Smooth muscle cell (in vitro differentiated cells): Measurements from ENCODE around the gene ZBED5. TPM values are rescaled to one million over a fixed set of nuclear protein-coding genes. Genes with fewer than 3 reads are reported as not detected.

Source experiments
- DNase-seq: peaks from one replicate; lab custom pipeline; 2025; ENCODE audit not compliant: unreplicated experiment; lab: John Stamatoyannopoulos, UW
- H2AFZ ChIP-seq: fragments of 200-600 bp; sonication (generic); 2 replicates; pipeline ENCODE4 v1.6.0; 2016; ENCODE audit warnings: antibody characterized with exemption, low read depth, mild to moderate bottlenecking
- H3F3A ChIP-seq: fragments of 200-600 bp; sonication (generic); 2 replicates; pipeline ENCODE4 v1.6.0; 2017; ENCODE audit warnings: antibody characterized with exemption, low read depth
- H3K27ac ChIP-seq: fragments of 200-600 bp; sonication (generic); 2 replicates; pipeline ENCODE4 v1.5.1; 2016; ENCODE audit warnings: low read depth, mild to moderate bottlenecking
- H3K27me3 ChIP-seq: fragments of 200-600 bp; sonication (generic); 2 replicates; pipeline ENCODE4 v1.6.1; 2016; ENCODE audit warnings: low read depth, mild to moderate bottlenecking
- H3K36me3 ChIP-seq: fragments of 200-600 bp; sonication (generic); 2 replicates; pipeline ENCODE4 v1.5.1; 2016; ENCODE audit warnings: low read depth
- H3K4me1 ChIP-seq: fragments of 200-600 bp; sonication (generic); 2 replicates; pipeline ENCODE4 v1.5.1; 2016; ENCODE audit warnings: low read depth
- H3K4me2 ChIP-seq: fragments of 200-600 bp; sonication (generic); 2 replicates; pipeline ENCODE4 v1.6.0; 2016; ENCODE audit warnings: mild to moderate bottlenecking
- H3K4me3 ChIP-seq: fragments of 200-600 bp; sonication (generic); 2 replicates; pipeline ENCODE4 v1.5.1; 2016; ENCODE audit warnings: mild to moderate bottlenecking
- H3K79me2 ChIP-seq: fragments of 200-600 bp; sonication (generic); 2 replicates; pipeline ENCODE4 v1.6.0; 2016; ENCODE audit warnings: low read depth, mild to moderate bottlenecking
- H3K9ac ChIP-seq: fragments of 200-600 bp; sonication (generic); 2 replicates; pipeline ENCODE4 v1.6.0; 2016; ENCODE audit warnings: low read depth
- H3K9me3 ChIP-seq: fragments of 200-600 bp; sonication (generic); replicated peaks from 2 replicates; pipeline ENCODE4 v1.5.1; 2016; ENCODE audit warnings: low read depth
- H4K20me1 ChIP-seq: fragments of 200-600 bp; sonication (generic); 2 replicates; pipeline ENCODE4 v1.6.0; 2016; ENCODE audit warnings: low read depth
- WGBS: methylation state at CpG from one replicate; pipeline ENCODE4 v1.1.7; 2016; ENCODE audit warnings: low lambda C conversion rate; 5-methylcytosine and 5-hydroxymethylcytosine counted together
- polyA plus RNA-seq: library from polyadenylated mRNA; unstranded; fragments of >200 nt; fragmentation: Nextera tagmentation; extraction: Ambion mirVana; gene quantifications from 2 replicates; pipeline ENCODE4 v1.2.1, GENCODE V29; 2016
- total RNA-seq: library from RNA; depleted of rRNA; stranded (reverse); fragments of >200 nt; gene quantifications from 2 replicates; pipeline ENCODE4 v1.2.3, GENCODE V29; 2014
- TF ChIP-seq, protein P1 (sequence below): fragments of 200-600 bp; sonication (generic); IDR thresholded peaks from 2 replicates; pipeline ENCODE4 v1.5.1; 2017; ENCODE audit warnings: borderline replicate concordance, mild to moderate bottlenecking, antibody characterized with exemption; ENCODE audit not compliant: insufficient read depth, poor library complexity, severe bottlenecking

ZBED5 gene
- total and polyA plus RNA-seq, 2 experiments from 2014 or later: 22.6 to 30.6 TPM

- TF ChIP-seq, protein P1, sequence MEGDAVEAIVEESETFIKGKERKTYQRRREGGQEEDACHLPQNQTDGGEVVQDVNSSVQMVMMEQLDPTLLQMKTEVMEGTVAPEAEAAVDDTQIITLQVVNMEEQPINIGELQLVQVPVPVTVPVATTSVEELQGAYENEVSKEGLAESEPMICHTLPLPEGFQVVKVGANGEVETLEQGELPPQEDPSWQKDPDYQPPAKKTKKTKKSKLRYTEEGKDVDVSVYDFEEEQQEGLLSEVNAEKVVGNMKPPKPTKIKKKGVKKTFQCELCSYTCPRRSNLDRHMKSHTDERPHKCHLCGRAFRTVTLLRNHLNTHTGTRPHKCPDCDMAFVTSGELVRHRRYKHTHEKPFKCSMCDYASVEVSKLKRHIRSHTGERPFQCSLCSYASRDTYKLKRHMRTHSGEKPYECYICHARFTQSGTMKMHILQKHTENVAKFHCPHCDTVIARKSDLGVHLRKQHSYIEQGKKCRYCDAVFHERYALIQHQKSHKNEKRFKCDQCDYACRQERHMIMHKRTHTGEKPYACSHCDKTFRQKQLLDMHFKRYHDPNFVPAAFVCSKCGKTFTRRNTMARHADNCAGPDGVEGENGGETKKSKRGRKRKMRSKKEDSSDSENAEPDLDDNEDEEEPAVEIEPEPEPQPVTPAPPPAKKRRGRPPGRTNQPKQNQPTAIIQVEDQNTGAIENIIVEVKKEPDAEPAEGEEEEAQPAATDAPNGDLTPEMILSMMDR: no peak
- H3K27ac ChIP-seq: no peak overlapping the region
- H3K4me2 ChIP-seq: no peak overlapping the region
- peaks cover 16% of the 10 kb centered on the region for H3F3A ChIP-seq
- no peak overlapping the region for H3K9ac ChIP-seq
- H2AFZ ChIP-seq: no peak overlapping the region
- H3K79me2 ChIP-seq: no peaks in the 10 kb centered on the region
- H4K20me1 ChIP-seq: no peaks in the 10 kb centered on the region
- no peaks in the 10 kb centered on the region for H3K36me3 ChIP-seq
- DNase-seq: no peak
- no peak overlapping the region for H3K4me3 ChIP-seq
- no peaks in the 10 kb centered on the region for H3K27me3 ChIP-seq
- no peaks in the 10 kb centered on the region for H3K4me1 ChIP-seq
- 84% methylated on average over 3 of the region's 3 CpGs for WGBS
- no peaks in the 10 kb centered on the region for H3K9me3 ChIP-seq
Measured at GRCh38 chr11:10881892-10882291, 24.0 kb upstream of the ZBED5 start.

GRCh38 chr11:10878408-10879214 lies 20.8 kb upstream of the ZBED5 start:
- H2AFZ ChIP-seq: peak overlapping the region; percentile 62
- no peak overlapping the region for H3K4me2 ChIP-seq
- no peaks in the 10 kb centered on the region for H3K27me3 ChIP-seq
- H3K9ac ChIP-seq: no peak overlapping the region
- H3K9me3 ChIP-seq: no peaks in the 10 kb centered on the region
- TF ChIP-seq, protein P1: peak; percentile 65
- no peaks in the 10 kb centered on the region for H3F3A ChIP-seq
- no peak for DNase-seq
- H3K4me1 ChIP-seq: no peaks in the 10 kb centered on the region
- WGBS: 89% methylated on average over 7 of the region's 7 CpGs
- no peaks in the 10 kb centered on the region for H4K20me1 ChIP-seq
- no peaks in the 10 kb centered on the region for H3K36me3 ChIP-seq
- peaks cover 9% of the 10 kb centered on the region for H3K79me2 ChIP-seq
- H3K27ac ChIP-seq: no peak overlapping the region
- H3K4me3 ChIP-seq: no peak overlapping the region

DNA sequence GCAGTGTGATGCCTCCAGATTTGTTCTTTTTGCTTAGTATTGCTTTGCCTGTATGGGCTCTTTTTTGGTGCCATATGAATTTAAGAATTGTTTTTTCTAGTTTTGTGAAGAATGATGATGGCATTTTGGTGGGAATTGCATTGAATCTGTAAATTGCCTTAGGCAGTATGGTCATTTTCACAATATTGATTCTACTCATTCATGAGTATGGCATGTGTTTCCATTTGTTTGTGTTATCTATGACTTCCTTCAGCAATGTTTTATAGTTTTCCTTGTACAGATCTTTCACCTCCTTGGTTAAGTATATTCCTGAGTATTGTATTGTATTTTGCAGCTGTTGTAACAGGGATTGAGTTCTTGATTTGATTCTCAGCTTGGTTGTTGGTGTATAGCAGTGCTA lies 18.3 kb upstream of the ZBED5 start:
- H3K4me2 ChIP-seq: no peak overlapping the region
- no peaks in the 10 kb centered on the region for H3K4me1 ChIP-seq
- H3K79me2 ChIP-seq: peaks cover 12% of the 10 kb centered on the region
- no peak overlapping the region for H3K27ac ChIP-seq
- H3K9ac ChIP-seq: no peak overlapping the region
- no peaks in the 10 kb centered on the region for H3K27me3 ChIP-seq
- no peaks in the 10 kb centered on the region for H4K20me1 ChIP-seq
- no peak for DNase-seq
- no peak overlapping the region for H2AFZ ChIP-seq
- peaks cover 7% of the 10 kb centered on the region for H3K9me3 ChIP-seq
- H3K36me3 ChIP-seq: no peaks in the 10 kb centered on the region
- TF ChIP-seq, protein P1: no peak
- H3K4me3 ChIP-seq: no peak overlapping the region
- H3F3A ChIP-seq: no peaks in the 10 kb centered on the region
